Hepatocyte (in vitro differentiated cells): ENCODE measurements around the gene SCIMP.

Experiments
- EZH2phosphoT487 ChIP-seq: fragments of 200-600 bp; sonication (generic); IDR thresholded peaks from one replicate; pipeline ENCODE4 v1.6.1; 2018; ENCODE audit warnings: antibody characterized with exemption, mild to moderate bottlenecking, low read depth, moderate library complexity; ENCODE audit not compliant: unreplicated experiment, severe bottlenecking
- TF ChIP-seq, protein P1 (sequence below): fragments of 200-600 bp; sonication (generic); IDR thresholded peaks from 2 replicates; pipeline ENCODE4 v1.5.1; 2016; ENCODE audit warnings: antibody characterized with exemption, mild to moderate bottlenecking; ENCODE audit not compliant: poor library complexity

DNA sequence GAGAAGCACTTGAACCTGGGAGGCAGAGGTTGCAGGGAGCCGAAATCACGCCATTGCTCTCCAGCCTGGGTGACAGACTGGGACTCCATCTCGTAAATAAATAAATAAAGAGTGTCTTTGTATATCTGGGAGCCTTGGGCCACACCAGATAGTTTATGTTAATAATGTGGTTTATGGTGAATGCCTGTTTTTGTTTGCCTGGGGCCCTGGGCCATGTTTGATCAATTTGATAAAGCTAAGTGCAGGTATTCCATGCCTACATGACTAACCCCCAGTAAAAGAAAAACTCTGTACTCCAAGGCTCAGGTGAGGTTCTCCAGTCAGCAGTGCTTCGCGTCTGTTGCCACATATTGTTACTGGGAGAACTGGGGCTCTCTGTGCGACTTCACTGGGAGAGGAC lies 15.1 kb downstream of the SCIMP start:
- TF ChIP-seq EZH2phosphoT487, result no peak
- TF ChIP-seq, protein P1, sequence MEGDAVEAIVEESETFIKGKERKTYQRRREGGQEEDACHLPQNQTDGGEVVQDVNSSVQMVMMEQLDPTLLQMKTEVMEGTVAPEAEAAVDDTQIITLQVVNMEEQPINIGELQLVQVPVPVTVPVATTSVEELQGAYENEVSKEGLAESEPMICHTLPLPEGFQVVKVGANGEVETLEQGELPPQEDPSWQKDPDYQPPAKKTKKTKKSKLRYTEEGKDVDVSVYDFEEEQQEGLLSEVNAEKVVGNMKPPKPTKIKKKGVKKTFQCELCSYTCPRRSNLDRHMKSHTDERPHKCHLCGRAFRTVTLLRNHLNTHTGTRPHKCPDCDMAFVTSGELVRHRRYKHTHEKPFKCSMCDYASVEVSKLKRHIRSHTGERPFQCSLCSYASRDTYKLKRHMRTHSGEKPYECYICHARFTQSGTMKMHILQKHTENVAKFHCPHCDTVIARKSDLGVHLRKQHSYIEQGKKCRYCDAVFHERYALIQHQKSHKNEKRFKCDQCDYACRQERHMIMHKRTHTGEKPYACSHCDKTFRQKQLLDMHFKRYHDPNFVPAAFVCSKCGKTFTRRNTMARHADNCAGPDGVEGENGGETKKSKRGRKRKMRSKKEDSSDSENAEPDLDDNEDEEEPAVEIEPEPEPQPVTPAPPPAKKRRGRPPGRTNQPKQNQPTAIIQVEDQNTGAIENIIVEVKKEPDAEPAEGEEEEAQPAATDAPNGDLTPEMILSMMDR, result no peak
